HepG2 (cell line): ENCODE measurements around the gene HMCN1. TPM values are rescaled to one million over a fixed set of nuclear protein-coding genes. Genes with fewer than 3 reads are reported as not detected.

ENCODE experiments used
- ATAC-seq: fragments of 200-7000 bp; cut with Tn5 transposase; 3 replicates; pipeline ENCODE4 v1.9.1; 2020; ENCODE audit warnings: mild to moderate bottlenecking, moderate library complexity
- BruUV-seq: library from RNA; stranded (reverse); fragments of 400-500 nt; replicated peaks from 2 replicates; lab custom pipeline; 2021; lab: Mats Ljungman, UMichigan
- CTCF ChIA-PET: fragments of 300-600 bp; formaldehyde crosslinking; extraction: SDS; loops from one replicate; lab custom pipeline; 2021; ENCODE audit warnings: low total read pairs, inconsistent platforms, low intra/inter-chr PET ratio; lab: Yijun Ruan, JAX
- POLR2A ChIA-PET: fragments of 350-600 bp; sonication (Branson Sonifier 250); formaldehyde crosslinking; loops from one replicate; lab custom pipeline; 2020; ENCODE audit warnings: antibody characterized with exemption, inconsistent platforms; lab: Yijun Ruan, JAX
- DNase-seq: peaks from one replicate; pipeline ENCODE4 v3.0.0-alpha.2; 2015; ENCODE audit warnings: low spot score
- FAIRE-seq: peaks from 3 replicates; lab custom pipeline; 2011; peaks lifted over from hg19 to GRCh38; lab: Jason Lieb, UNC
- H2AFZ ChIP-seq: one replicate; pipeline ENCODE4 v1.6.1; 2011; ENCODE audit warnings: low read length, inconsistent platforms
- H3K27ac ChIP-seq: fragments of 300-600 bp; 3 replicates; pipeline ENCODE4 v1.8.0; 2011; ENCODE audit warnings: mixed run types, mild to moderate bottlenecking, mixed read lengths, low read length, inconsistent platforms; ENCODE audit not compliant: insufficient read depth; ENCODE audit errors: extremely low read length
- H3K27me3 ChIP-seq, 2 experiments: fragments of 200-600 bp in 1 of 2; 2 replicates in 1 of 2; 3 replicates in 1 of 2; pipeline versions ENCODE4 v1.6.0 to v1.8.0; 2011; ENCODE audit warnings: low read length in 2 of 2, mild to moderate bottlenecking in 2 of 2, moderate library complexity in 2 of 2, inconsistent platforms in 1 of 2; ENCODE audit not compliant: insufficient read depth in 2 of 2, control insufficient read depth in 1 of 2
- H3K36me3 ChIP-seq, 2 experiments: fragments of 200-600 bp in 1 of 2; replicated peaks in 1 of 2; 2 replicates in 1 of 2; 3 replicates in 1 of 2; pipeline versions ENCODE4 v1.5.1 to v1.8.0; 2011; ENCODE audit warnings: low read length in 2 of 2, inconsistent platforms in 1 of 2; ENCODE audit not compliant: insufficient read depth in 2 of 2, control insufficient read depth in 1 of 2
- H3K4me1 ChIP-seq: 2 replicates; pipeline ENCODE4 v1.5.1; 2012; ENCODE audit warnings: low read length, inconsistent platforms; ENCODE audit not compliant: insufficient read depth
- H3K4me2 ChIP-seq: 2 replicates; pipeline ENCODE4 v1.6.0; 2011; ENCODE audit warnings: low read depth, low read length, inconsistent platforms
- H3K4me3 ChIP-seq, 3 experiments: fragments of 200-600 bp in 1 of 3; sonication (generic), shearing (Covaris generic) in 1 of 3; replicated peaks in 1 of 3; 2 replicates each; pipeline ENCODE4 v1.5.1; 2011 to 2016; ENCODE audit warnings: low read length in 3 of 3, inconsistent platforms in 2 of 3, low read depth in 2 of 3, mild to moderate bottlenecking in 2 of 3, control low read depth in 1 of 3, mixed read lengths in 1 of 3; ENCODE audit not compliant: insufficient read depth in 1 of 3
- H3K79me2 ChIP-seq: one replicate; pipeline ENCODE4 v1.6.1; 2011; ENCODE audit warnings: low read length, inconsistent platforms; ENCODE audit not compliant: insufficient read depth
- H3K9ac ChIP-seq: 2 replicates; pipeline ENCODE4 v1.6.0; 2011; ENCODE audit warnings: mild to moderate bottlenecking, low read depth, low read length, inconsistent platforms; ENCODE audit not compliant: insufficient read depth
- H3K9me3 ChIP-seq: 2 replicates; pipeline ENCODE4 v1.5.1; 2012; ENCODE audit warnings: mild to moderate bottlenecking, low read length
- H4K20me1 ChIP-seq: 2 replicates; pipeline ENCODE4 v1.6.0; 2011; ENCODE audit warnings: inconsistent platforms, mild to moderate bottlenecking, low read length, moderate library complexity; ENCODE audit not compliant: insufficient read depth
- ARID4A ChIP-seq: sonication (generic); formaldehyde crosslinking; IDR thresholded peaks from 2 replicates; pipeline ENCODE4 v1.5.0; 2020; ENCODE audit warnings: mild to moderate bottlenecking, missing genetic modification reagents, borderline replicate concordance
- GATAD2A ChIP-seq: IDR thresholded peaks from 2 replicates; pipeline ENCODE4 v1.6.1; 2016
- NFRKB ChIP-seq: fragments of 450-650 bp; IDR thresholded peaks from 2 replicates; pipeline ENCODE4 v1.6.1; 2017
- PLSCR1 ChIP-seq: sonication (generic); formaldehyde crosslinking; IDR thresholded peaks from 2 replicates; pipeline ENCODE4 v1.5.0; 2020; ENCODE audit warnings: missing genetic modification reagents, mild to moderate bottlenecking, borderline replicate concordance
- RFXANK ChIP-seq: IDR thresholded peaks from 2 replicates; pipeline ENCODE4 v1.6.1; 2016
- YEATS4 ChIP-seq: sonication (generic); formaldehyde crosslinking; IDR thresholded peaks from 2 replicates; pipeline ENCODE4 v1.4.0; 2020; ENCODE audit warnings: missing genetic modification reagents, borderline replicate concordance
- ZBTB4 ChIP-seq: sonication (generic); formaldehyde crosslinking; IDR thresholded peaks from 2 replicates; pipeline ENCODE4 v1.4.0; 2020; ENCODE audit warnings: missing genetic modification reagents, mild to moderate bottlenecking, borderline replicate concordance
- ZNF3 ChIP-seq: IDR thresholded peaks from 2 replicates; pipeline ENCODE4 v1.7.0; 2017; ENCODE audit warnings: inconsistent platforms
- ZNF331 ChIP-seq: sonication (generic); formaldehyde crosslinking; IDR thresholded peaks from 2 replicates; pipeline ENCODE4 v1.4.0; 2020; ENCODE audit warnings: missing genetic modification reagents
- ZNF558 ChIP-seq: sonication (generic); formaldehyde crosslinking; IDR thresholded peaks from 2 replicates; pipeline ENCODE4 v1.9.0; 2022; ENCODE audit warnings: mild to moderate bottlenecking, missing genetic modification reagents, borderline replicate concordance
- ZNF614 ChIP-seq: IDR thresholded peaks from 2 replicates; pipeline ENCODE4 v1.6.1; 2018; ENCODE audit warnings: missing biosample characterization, missing genetic modification reagents, inconsistent platforms, borderline replicate concordance
- ZNF709 ChIP-seq: sonication (generic); formaldehyde crosslinking; IDR thresholded peaks from 2 replicates; pipeline ENCODE4 v1.5.0; 2020; ENCODE audit warnings: mild to moderate bottlenecking, missing genetic modification reagents
- ZNF790 ChIP-seq: sonication (generic); formaldehyde crosslinking; IDR thresholded peaks from 2 replicates; pipeline ENCODE4 v1.8.0; 2022; ENCODE audit warnings: missing genetic modification reagents, mild to moderate bottlenecking, borderline replicate concordance
- ZSCAN5A ChIP-seq: sonication (generic); formaldehyde crosslinking; IDR thresholded peaks from 2 replicates; pipeline ENCODE4 v1.8.0; 2022; ENCODE audit warnings: mild to moderate bottlenecking, missing genetic modification reagents, borderline replicate concordance
- WGBS: methylation state at CpG from one replicate; pipeline ENCODE4 v1.1.6; 2017; ENCODE audit warnings: low lambda C conversion rate; 5-methylcytosine and 5-hydroxymethylcytosine counted together
- in situ Hi-C: cut with HindIII; loops from 2 replicates; pipeline ENCODE4 v1.10.0; 2017; ENCODE audit warnings: low pct_unique_long_range_greater_than_20kb; ENCODE audit not compliant: extremely low pct_ligation_motif_present
- intact Hi-C: fragments of 100-400 bp; cut with micrococcal nuclease; formaldehyde crosslinking; loops from one replicate; pipeline ENCODE4 v1.10.0; 2022; ENCODE audit not compliant: unreplicated experiment
- polyA plus RNA-seq, 8 experiments: library from polyadenylated mRNA; depleted of rRNA in 3 of 8; stranded (reverse) in 7 of 8; unstranded in 1 of 8; fragments of >200 nt; fragmentation: Illumina TruSeq in 4 of 8; extraction: Trizol in 4 of 8; gene quantifications; 2 replicates each; pipeline versions ENCODE4 v1.2.1 to v1.2.3, GENCODE V29; 2011 to 2016; ENCODE audit warnings: low read depth in 4 of 8, missing spikeins in 1 of 8, mixed read lengths in 1 of 8; ENCODE audit not compliant: insufficient read depth in 1 of 8
- total RNA-seq, 5 experiments: library from RNA; depleted of rRNA; stranded (reverse); fragments of >200 nt; fragmentation: Illumina TruSeq; extraction: Trizol; gene quantifications; 2 replicates each; pipeline ENCODE4 v1.2.3, GENCODE V29; 2016; ENCODE audit warnings: low read depth in 1 of 5

HMCN1 gene
- total and polyA plus RNA-seq, 2 of the 13 experiments (the other 11 are each of a cell fraction or from before 2014, with no cell fraction given), result 0.03 TPM; not detected in 1

- intact Hi-C loops (no loop called here), in situ Hi-C loops (no loop called here)
- ChIA-PET POLR2A (no interaction called here), CTCF (no interaction called here)
- BruUV-seq, result no TSS peak
- Histone ChIP-seq H3K79me2 (no peaks in the 10 kb centered on the region), H4K20me1 (no peaks in the 10 kb centered on the region), H3K9ac (no peak overlapping the region), H3K4me3 (no peak overlapping the region), H3K27ac (no peak overlapping the region), H3K4me2 (no peak overlapping the region), H3K27me3 (no peaks in the 10 kb centered on the region), H2AFZ (no peak overlapping the region), H3K4me1 (no peaks in the 10 kb centered on the region), H3K36me3 (no peaks in the 10 kb centered on the region), H3K9me3 (no peaks in the 10 kb centered on the region)
- FAIRE-seq (no peak), ATAC-seq (no peak), DNase-seq (no peak)
- WGBS, result 2% methylated on average over 1 of the region's 1 CpG
- TF ChIP-seq RFXANK (CRISPR knock-in tag) (no peak), ZNF3 (CRISPR knock-in tag) (no peak), NFRKB (no peak), PLSCR1 (CRISPR knock-in tag) (no peak), ZBTB4 (no peak), ZNF614 (CRISPR knock-in tag) (no peak), ARID4A (CRISPR knock-in tag) (no peak), YEATS4 (CRISPR knock-in tag) (no peak), ZNF790 (no peak), ZNF331 (CRISPR knock-in tag) (no peak), ZNF709 (CRISPR knock-in tag) (no peak), ZSCAN5A (CRISPR knock-in tag) (no peak), GATAD2A (CRISPR knock-in tag) (no peak), ZNF558 (CRISPR knock-in tag) (no peak)
These were observed 322.9 kb downstream of the HMCN1 start for GRCh38 chr1:186057086-186057485.
